NCI-H1092 treated with DMSO at 0.1 percent for 48 hours (cell line): ENCODE data around the gene EXD3.
"Not testable (repeated sequence)": the region's sequence is repeated elsewhere in the genome, so short reads cannot be mapped to it uniquely, and the experiment has no call there.

Source experiments
- DNase-seq: peaks from one replicate; lab custom pipeline; 2025; lab: John Stamatoyannopoulos, UW

EXD3 gene

DNA sequence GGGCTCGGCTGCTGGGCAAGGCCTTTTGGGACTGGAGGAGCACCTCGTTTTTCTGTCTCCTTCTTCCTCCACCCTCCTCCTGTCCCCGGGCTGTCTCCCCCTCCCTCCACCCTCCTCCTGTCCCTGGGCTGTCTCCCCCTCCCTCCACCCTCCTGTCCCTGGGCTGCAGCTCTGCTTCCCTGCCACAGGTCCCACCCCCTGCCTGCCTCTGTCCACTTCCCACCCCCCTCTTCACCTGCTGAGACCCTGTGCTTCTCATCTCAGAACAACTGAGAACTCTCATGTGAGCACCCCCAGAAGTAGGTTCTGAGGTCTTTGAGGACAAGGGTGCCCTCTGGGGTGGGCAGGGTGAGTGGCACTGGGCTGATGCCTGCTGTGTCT is 151.3 kb downstream of the EXD3 start:
- no peak for DNase-seq

DNA sequence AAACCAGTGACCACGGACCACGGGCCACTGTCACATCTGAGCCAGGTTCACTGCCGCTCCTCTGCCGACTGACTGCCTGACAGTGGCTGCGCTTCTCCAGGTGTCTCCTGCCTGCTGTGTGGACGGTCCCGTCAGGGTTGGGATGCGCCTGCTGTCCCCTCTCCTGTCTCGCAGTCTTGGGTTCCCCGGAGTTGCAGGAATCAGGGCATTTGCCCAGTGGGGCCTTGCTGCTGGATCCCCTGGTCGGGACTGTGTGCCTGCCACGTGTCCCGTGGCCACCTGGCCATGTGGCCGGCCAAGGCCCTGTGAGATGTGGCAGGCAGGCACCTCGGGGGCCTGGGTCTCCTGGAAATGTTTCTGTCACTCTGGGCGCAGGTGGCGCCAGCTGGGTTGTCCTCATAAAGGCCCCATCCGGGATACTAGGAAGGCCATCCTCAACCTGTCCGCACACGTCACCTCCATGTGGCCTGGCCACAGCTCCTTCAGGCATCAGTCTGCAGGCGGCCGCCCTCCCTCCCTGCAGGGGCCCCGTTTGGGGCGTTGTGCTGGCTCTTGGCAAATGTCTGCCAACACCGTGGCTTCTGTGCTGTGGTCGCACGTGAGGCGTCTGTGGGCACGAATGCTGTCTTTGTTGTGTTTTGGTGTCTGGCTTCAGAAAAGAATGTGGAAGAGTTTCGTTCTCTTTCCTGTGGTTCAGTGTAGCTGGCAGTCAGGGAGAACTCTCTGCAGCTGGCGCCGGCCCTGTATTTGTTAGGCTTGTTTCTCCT is 151.8 kb downstream of the EXD3 start:
- no peak for DNase-seq

DNA sequence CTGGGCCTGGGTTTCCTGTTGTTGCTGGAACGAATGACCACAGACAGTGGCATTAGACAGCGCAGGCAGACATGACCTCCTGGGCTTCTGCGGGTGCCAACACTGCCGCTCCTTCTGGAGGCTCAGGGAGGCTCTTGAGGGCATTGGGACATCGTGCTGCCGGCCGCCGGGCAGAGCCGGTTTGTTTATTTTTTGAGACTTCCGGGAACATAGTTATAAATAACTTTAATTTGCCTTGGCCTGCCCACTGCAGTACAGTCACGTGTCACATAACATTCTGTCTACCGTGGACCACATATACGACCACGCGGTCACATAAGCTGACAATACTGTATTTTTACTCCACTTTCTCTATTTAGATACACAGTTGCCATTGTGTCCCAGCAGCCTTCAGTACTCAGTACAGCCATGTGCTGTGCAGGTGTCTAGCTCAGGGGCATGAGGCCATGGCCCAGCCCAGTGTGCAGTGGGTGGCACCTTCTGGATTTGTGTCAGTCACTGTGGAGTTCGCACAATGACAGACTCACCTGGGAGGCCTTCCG is 153.7 kb downstream of the EXD3 start:
- DNase-seq = no peak

DNA sequence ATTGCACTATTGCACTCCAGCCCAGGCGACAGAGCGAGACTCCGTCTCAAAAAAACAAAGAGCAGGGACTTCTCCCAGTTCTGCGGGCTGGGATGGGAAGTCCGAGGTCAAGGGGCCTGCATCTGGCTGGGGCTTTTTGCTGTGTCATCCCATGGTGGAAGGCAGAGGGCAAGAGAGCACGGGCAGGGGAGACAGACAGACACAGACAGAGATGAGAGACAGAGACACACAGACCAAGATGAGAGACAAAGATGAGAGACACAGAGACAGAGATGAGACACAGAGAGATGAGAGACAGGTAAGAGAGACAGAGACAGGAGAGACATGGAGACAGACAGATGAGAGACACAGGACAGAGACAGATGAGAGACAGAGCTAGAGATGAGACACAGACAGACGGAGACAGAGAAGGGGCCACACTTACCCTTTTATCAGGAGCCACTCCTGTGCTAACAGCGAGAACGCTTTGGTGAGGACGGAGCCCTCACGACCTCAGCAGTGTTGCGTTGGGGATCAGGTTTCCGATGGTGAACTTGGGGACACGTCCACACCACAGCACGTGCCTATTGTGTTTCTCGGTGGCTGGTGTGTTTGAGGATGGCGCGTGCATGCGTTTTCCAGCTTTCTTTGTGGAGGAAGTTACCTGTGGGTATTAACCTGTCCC is 154.3 kb downstream of the EXD3 start:
- DNase-seq = no peak

DNA sequence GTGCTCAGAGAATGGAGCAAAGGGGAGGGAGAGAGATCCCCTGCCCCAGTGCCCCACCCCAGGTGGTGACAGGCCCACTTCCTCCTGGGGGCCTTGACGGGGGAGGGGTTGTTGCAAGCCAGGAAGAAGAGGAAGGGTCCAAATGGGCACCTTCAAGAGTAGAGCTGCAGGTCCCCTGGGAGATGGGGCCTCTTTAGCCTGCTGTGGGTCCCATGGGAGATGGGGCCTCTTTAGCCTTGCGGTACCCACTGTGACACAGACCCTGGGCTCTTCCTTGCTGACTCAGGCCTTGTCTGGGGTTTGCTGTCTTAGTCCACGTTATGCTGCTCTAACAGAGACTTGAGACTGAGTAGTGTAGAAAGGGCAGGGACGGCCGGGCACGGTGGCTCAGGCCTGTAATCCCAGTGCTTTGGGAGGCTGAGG is 155.0 kb downstream of the EXD3 start:
- no peak for DNase-seq

DNA sequence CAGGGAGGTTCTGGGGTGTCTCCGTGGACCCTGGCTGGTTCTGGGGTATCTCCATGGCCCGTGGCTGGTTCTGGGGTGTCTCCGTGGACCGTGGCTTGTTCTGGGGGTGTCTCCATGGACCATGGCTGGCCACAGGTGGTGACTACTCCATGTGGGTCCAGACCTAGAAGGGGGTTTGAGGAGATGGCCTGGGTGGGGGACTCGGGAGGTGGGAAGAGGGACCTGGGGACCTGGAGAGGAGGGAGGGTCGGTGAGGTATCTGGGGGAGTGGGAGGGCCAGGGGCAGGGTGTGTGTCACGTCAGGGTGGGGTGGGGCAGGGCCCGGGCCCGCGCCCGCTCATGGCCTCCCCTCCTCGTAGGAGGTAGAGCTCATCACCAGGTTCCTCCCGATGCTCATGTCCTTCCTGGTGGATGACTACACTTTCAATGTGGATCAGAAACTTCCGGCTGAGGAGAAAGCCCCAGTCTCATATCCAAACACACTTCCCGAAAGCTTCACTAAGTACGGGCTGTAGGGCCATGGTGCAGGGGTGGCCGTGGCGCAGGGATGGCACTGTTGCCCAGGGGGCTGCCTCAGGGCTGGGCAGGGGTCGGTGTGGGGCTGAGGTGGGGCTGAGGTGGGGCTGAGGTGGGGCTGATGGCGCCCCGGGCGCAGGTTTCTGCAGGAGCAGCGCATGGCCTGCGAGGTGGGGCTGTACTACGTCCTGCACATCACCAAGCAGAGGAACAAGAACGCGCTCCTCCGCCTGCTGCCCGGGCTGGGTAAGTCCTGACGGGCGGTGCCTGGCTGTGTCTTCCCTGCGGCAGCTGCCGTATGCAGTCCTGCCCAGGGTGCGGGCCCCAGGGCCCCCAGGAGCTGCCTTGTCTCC is 156.1 kb downstream of the EXD3 start:
- no peak for DNase-seq

DNA sequence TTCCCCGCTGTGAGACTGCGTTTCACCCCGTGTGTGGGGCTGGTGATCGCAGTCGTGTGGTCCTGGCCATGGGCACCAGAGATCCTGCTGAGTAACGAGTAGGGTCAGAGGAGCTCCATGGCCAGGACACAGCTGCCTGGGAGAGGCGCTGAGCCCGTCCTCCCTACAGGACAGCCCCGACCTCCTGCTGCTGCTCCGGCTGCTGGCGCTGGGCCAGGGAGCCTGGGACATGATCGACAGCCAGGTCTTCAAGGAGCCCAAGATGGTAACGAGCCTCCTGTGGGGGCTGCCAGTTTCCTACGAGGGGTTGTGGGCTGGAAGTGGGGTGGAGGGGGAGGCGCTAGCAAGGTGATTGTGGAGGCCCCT is 156.8 kb downstream of the EXD3 start:
- no peak for DNase-seq

DNA sequence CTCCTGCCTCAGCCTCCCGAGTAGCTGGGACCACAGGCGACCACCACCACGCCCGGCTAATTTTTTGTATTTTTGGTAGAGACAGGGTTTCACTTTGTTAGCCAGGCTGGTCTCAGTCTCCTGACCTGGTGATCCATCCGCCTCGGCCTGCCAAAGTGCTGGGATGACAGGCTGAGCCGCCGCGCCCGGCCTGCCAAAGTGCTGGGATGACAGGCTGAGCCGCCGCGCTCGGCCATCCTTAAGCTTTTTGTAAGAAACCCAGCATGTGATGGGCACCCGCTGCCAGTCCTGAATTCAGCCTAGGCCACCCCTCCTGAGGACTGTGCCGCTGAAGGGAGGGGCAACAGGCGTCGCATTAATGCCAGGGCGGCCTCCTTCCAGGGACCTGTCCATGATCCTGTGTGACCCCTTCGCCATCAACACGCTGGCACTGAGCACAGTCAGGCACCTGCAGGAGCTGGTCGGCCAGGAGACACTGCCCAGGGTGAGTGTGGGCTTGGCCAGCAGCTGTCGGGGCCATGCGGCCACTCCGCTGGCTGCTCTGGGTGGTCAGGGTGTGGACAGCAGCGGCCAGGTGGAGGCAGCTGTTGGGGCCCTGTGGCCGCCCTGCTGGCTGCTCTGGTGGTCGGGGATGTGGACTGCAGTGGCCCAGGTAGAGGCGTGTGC is 157.3 kb downstream of the EXD3 start:
- no peak for DNase-seq

DNA sequence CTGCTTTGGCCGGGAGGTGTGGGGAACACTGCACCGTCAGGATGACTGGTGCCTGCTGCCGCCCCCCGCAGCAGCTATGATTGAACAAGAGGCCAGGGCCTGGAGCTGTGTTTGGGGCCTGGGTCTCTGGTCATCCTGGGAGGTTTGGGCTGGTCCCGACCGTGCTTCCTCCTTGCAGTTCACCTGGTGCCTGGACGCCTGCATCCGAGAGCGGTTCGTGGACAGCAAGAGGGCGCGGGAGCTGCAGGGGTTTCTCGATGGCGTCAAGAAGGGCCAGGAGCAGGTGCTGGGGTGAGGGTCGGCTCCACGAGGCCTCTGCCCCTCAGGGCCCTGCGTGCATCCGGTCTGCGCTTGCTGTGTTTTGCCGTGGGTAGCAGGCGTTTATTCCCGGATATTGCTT is 158.9 kb downstream of the EXD3 start:
- no peak for DNase-seq

DNA sequence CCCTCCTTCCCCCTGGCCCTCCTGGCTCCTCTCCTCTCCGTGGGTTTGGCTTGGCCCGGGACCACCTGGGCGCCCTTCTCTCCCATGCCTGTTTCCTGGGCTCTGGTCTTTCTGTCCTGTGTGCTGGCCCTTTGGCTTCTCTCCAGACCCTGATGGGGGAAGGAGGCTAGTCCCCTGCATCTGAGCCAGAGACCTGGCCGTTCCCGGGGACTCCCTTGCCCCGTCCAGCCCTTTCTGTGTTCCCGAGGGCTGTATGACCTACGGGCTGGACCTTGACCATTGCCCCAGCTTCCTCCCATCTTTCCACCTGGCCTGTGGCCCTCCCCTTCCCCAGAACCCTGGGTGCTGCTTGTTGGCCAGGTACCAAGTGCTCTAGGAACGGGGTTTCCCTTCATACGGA is 159.5 kb downstream of the EXD3 start:
- DNase-seq = no peak

DNA sequence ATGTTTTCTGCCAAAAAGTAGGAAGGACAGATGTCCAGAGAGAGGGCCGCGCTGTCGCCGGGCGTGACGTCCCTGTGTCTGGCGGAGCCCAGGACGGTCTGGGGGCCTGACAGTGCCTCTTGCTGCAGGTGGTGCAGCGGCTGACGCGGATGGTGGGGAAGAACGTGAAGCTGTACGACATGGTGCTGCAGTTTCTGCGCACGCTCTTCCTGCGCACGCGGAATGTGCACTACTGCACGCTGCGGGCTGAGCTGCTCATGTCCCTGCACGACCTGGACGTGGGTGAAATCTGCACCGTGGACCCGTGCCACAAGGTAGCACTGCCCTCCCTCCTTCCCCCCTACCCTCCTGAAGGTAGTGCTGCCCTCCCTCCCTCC is 160.1 kb downstream of the EXD3 start:
- no peak for DNase-seq

DNA sequence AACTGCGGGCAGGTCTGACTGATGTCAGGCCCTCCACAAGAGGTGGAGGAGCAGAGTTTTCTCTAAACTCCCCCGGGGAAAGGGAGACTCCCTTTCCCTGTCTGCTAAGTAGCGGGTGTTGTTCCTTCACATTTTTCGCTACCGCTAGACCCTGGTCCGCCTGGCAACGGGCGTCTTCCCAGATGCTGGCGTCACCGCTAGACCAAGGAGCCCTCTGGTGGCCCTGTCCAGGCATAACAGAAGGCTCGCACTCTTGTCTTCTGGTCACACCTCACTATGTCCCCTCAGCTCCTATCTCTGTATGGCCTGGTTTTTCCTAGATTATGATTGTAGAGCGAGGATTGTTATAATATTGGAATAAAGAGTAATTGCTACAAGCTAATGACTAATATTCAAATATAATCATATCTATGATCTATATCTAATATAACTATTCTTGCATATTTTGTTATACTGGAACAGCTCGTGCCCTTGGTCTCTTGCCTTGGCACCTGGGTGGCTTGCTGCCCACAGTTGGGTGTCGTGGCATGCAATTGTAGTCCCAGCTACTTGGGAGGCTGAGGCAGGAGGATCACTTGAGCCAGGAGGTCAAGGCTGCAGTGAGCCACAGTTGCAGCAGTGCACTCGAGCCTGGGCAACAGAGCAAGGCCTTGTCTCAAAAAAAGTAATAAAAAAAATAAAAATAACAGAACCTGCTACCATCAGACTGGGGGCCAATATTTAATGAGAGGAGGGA is 160.6 kb downstream of the EXD3 start:
- DNase-seq = not testable (repeated sequence)
